RPMI7951 (cell line): Measurements from ENCODE around the gene PPT1. TPM values are rescaled to one million over a fixed set of nuclear protein-coding genes. Genes with fewer than 3 reads are reported as not detected.

Experiments
- DNase-seq: peaks from one replicate; pipeline ENCODE4 v3.0.0-alpha.2; 2012; ENCODE audit warnings: low read depth
- total RNA-seq: library from RNA; depleted of rRNA; stranded (reverse); fragments of >200 nt; shearing (Covaris generic); gene quantifications from 2 replicates; pipeline ENCODE4 v1.2.3, GENCODE V29; 2014; rRNA removed

Gene PPT1
- total RNA-seq, 1 experiment from 2014 or later: 99.4 TPM

DNA sequence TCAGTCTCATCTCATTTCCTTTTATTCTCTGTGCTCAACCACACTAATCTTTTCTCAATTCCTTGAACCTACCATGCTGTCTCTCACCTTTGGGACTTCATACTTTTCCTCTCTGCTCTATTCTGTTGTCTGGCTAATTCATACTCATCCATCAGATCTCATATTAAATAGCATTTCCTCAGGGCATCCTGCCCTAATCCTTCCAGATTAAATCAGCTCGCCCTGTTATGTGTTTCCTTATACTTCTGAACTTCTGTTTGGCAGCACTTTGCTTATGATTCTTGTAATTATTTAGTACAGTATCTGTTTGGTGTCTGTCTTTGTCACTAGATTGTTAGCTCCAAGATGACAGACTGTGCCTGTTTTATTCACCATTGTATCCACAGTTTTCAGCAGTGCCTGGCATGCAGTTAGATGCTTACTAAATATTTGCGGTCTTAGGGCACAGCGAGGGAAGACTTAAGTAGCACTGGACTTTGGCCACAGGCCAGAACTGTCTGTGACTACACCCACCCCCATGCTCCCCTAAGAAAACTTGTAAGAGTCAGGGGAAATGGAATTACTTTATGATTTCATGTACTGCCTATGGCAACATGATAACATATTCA is 66.4 kb downstream of the PPT1 start:
- DNase-seq: peak; percentile 76

- DNase-seq: no peak
Measured at GRCh38 chr1:40029608-40030007, 67.4 kb downstream of the PPT1 start.

GRCh38 chr1:40027647-40028046 is 69.4 kb downstream of the PPT1 start:
- DNase-seq: peak; percentile 15

DNA sequence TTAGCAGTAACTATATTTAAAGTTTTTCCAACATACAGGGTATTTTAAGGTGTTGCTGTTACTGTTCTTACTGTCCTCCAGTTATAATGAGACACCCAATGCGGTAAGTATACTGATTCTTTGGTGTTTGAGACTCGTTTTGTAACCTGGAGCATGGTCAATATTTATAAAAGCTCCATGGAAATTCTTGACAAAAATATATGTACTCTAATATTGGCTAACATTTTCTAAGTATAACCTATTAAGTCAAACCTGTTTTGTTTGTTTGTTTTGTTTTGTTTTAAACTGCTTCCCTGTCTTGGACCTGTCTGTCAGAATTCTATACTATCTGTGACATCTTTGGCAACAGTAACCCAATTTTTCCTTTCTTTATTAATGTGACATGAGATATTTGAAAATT is 72.4 kb downstream of the PPT1 start:
- no peak for DNase-seq

GRCh38 chr1:40023379-40023944 is 73.6 kb downstream of the PPT1 start:
- DNase-seq: no peak

Other genes starting within 250 kb of the PPT1 start
- 23.7 and 29.8 TPM in 2 replicates for gene TRIT1, start 213.7 kb downstream of the PPT1 start, total RNA-seq
- 0.10 and 0.12 TPM in 2 replicates for gene MYCL, start 195.3 kb downstream of the PPT1 start, total RNA-seq
- 7.9 and 8.1 TPM in 2 replicates for gene MFSD2A, start 142.1 kb downstream of the PPT1 start, total RNA-seq
- 539 and 593 TPM in 2 replicates for gene CAP1, start 56.5 kb downstream of the PPT1 start, total RNA-seq
- gene RLF, start 64.1 kb upstream of the PPT1 start, total RNA-seq: 25.0 and 27.9 TPM in 2 replicates
- not detected in 2 replicates for gene TMCO2, start 150.7 kb upstream of the PPT1 start, total RNA-seq
- gene ZMPSTE24, start 161.0 kb upstream of the PPT1 start, total RNA-seq: 51.7 and 61.9 TPM in 2 replicates
- 0.12 and 0.68 TPM in 2 replicates for gene COL9A2, start 220.0 kb upstream of the PPT1 start, total RNA-seq